ENCODE results near the gene MAPK7.

The MAPK7 gene

GRCh38 chr17:19378416-19379360 is at the start of gene MAPK7:
MAPK7 (plus strand) TSS chr17:19378498; CDS start chr17:19378901, 403 bp downstream.
- no peak for DNase-seq

DNA sequence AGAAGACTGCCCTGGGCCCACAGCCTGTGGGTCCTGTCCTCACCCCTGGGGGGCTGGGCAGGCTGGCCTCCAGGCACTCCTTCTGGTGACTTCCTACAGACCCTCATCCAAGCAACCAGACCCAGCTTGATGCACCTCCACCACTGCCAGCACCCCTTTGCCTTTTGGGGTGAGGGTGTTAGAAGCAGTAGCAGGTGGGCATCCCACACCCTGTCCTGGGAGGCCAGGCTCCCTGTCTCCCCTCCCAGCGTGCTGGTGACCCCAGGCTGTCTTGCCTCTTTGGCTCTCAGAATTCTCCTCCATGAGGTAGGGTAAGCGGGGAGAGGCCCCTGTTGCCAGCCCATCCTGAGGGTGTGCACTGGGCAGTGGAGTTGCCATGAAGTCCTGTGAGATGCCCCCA is 49.2 kb upstream of the MAPK7 start:
- no peak for DNase-seq

DNA sequence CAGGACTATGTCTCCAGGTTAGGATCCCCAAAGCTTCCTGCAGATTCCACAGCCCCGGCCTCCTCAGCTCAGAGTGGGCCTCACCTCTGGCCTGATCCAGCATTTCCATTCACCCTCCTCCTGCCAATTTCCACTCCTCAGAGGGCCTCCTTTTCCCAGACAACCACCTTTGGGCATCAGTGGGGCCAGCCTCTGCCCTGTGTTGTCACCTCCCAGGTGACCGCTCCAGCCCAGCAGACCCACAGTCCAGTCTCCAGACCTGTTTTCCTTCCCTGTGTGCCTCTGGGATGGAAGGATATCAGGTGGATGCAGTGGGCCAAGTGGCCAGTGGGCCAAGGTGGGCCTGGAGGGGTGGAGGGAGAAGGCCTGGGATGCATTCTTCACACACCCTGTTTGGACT is 48.5 kb upstream of the MAPK7 start:
- no peak for DNase-seq

- no peak for DNase-seq
These were observed 48.0 kb upstream of the MAPK7 start for GRCh38 chr17:19330271-19330670.

DNA sequence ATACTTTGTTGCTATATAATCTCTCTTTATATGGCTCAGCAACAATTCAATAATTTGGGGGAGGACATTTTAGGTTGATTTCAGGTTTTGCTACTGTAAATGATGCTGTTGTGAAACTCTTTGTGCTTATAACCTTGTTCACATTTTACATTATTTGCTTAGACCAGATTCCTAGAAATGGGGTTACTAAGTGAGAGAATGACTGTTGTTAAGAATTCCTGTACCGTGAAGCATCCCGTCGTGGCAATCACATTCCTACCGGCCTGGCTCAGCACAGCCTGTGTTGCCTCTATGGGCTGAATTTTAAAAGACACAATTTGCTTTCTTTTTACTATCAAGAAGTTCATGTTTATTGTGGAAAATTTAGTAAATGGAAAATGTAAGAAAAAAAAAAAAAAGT is 47.2 kb upstream of the MAPK7 start:
- DNase-seq = no peak

- no peak for DNase-seq
These were observed 46.6 kb upstream of the MAPK7 start for GRCh38 chr17:19331543-19332245.

GRCh38 chr17:19332371-19333131 is 45.7 kb upstream of the MAPK7 start:
- no peak for DNase-seq

DNA sequence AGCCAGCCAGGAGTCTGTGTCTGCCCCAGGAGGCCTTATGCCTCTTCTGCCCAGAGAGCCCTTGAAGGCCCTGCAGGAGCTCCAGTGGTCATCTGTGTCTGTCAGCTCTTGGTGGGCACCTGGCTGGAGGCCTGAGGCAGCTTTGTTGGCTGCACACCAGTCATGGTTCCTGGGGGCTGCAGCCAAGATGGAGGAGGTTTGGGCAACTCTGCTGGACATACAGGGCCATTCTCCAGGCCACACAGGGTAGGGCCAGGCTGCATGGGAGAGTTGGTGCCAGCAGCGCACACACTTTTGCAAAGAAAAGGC is 45.2 kb upstream of the MAPK7 start:
- DNase-seq = no peak

GRCh38 chr17:19333736-19334290 is 44.5 kb upstream of the MAPK7 start:
- DNase-seq = no peak

DNA sequence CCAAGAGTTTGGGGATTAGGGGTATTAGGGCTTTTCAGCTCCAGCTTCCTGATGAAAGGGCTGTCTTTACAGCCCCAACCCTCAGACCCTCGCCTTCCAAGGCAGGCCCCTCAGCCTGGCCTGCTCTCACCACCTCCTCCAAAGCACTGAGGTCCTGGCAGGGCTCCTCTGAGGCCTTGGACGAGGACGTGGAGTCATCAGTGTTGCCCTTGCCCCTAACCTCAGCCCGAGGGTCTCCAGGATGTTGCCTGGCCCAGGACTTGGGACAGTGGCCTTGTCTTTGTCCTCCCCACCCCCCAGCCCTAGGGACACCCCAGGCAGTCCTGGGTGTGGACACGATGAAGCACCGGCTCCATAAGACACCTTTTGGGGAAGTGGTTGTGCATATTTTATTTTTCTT is 44.0 kb upstream of the MAPK7 start:
- no peak for DNase-seq

GRCh38 chr17:19335951-19336631 is 42.2 kb upstream of the MAPK7 start:
- DNase-seq = no peak

DNA sequence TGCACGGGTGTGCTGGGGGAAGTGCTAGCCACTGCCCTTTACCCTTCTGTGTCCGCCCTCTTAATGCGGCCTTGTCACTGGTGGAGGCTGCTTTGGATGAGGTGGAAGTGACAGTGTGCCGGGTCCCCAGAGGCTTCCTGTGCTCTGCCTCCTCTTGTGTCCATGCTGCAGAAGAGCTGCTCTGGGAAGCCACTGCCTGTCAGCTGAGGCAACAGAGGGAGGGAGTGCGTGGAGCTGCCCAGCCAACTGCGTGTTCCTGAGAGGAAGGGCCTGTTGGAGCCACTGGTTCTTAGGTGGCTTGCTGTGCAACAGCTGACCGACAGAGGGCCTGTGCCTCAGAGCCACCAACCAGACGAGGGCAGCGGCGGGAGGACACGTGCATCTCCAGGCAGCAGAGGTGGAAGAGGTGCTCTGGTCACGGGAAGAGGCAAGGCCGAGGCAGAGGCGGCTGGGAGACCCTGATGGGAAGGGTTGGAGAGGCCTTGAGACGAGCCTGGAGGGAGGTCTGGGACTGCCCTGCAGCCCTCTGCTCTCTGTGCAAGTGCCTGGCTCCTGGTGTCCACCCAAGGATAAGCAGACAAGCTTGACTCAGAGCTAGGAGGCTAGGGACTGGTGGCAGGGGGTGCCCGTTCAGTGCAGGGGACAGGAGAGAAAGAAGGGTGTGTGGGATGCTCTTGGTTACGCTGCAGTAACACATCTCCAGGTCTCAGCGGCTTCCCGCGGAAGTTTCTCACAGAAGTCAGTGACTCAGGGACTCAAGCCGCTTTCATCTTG is 41.2 kb upstream of the MAPK7 start:
- no peak for DNase-seq

GRCh38 chr17:19337712-19338023 is 40.6 kb upstream of the MAPK7 start:
- no peak for DNase-seq

GRCh38 chr17:19338031-19338990 is 40.0 kb upstream of the MAPK7 start:
- peak; percentile 32 for DNase-seq

- DNase-seq = no peak
These were observed 38.9 kb upstream of the MAPK7 start for GRCh38 chr17:19339341-19339815.

DNA sequence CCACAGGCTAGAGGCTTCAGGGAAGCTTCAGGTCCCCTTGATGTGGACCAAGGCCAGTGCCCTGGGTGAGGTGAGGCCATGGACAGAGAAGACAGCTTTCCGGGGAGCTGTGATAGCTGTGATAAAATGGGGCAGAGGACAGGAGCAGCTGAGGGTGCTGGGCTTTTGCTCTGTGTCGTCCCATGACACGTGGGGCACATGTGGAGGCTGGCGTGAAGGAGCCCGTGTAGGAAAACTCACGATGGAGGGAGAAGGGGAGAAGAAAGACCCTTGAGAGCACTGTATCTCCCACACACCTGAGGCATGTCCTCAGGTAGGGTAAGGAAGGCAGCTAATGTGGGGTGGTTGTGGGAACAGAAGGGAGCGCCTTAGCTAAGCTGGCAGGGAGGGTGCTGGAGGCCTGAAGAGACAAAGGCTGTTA is 37.1 kb upstream of the MAPK7 start:
- DNase-seq = no peak

GRCh38 chr17:19341641-19342610 is 36.4 kb upstream of the MAPK7 start:
- no peak for DNase-seq

DNA sequence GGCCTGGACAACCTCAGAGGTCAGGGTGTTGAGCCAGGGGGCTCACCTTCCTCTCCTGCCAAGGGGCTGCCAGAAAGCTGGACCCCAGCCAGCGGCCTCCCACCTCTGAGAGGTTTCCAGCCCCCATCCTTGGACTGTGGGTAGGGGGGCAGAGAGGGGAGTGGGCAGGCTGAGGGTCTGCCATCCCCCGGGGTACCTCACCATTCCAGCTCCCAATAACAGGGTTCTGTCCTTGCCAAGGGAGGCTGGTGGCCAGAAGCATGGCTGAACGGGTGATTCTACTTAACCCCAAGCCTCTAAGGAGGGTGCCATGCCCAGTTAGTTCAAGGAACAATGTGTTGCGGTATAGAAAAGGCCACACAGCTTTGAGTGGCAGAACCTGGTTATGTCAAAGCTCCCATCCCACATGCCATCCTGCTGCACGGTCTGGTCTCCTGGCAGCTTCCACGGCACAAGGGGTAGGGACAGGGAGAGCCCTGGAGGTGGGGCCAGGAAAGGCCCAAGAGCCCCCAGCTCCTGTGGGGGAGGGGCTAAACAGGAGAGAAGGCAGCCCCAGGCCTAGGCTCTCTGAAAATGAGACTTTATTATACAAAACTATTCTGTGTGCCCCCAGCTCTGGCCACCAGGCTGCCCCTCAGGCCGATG is 35.6 kb upstream of the MAPK7 start:
- no peak for DNase-seq

- no peak for DNase-seq
These were observed 35.1 kb upstream of the MAPK7 start for GRCh38 chr17:19343256-19343630.

Data from NCI-H1694 (cell line).